ENCODE data around the gene ANKFN1. TPM values are rescaled to one million over a fixed set of nuclear protein-coding genes. Genes with fewer than 3 reads are reported as not detected.

Gene ANKFN1
- total RNA-seq, 4 donors from 2014 or later, result 0.67 to 0.94 TPM; not detected in 2

GRCh38 chr17:56203430-56203829, 50.2 kb downstream of the ANKFN1 start:
- DNase-seq, result no peak
- Histone ChIP-seq H3K36me3 (no peaks in the 10 kb centered on the region), H3K27ac (no peak overlapping the region), H3K9me3 (no peaks in the 10 kb centered on the region), H3K27me3 (no peaks in the 10 kb centered on the region), H3K4me3 (replicated peaks in 1 of 3) (no peak overlapping the region), H3K4me1 (no peaks in the 10 kb centered on the region)
- TF ChIP-seq POLR2A (IDR thresholded peaks at IDR 0.05), result no peak
- TF ChIP-seq, protein P1, sequence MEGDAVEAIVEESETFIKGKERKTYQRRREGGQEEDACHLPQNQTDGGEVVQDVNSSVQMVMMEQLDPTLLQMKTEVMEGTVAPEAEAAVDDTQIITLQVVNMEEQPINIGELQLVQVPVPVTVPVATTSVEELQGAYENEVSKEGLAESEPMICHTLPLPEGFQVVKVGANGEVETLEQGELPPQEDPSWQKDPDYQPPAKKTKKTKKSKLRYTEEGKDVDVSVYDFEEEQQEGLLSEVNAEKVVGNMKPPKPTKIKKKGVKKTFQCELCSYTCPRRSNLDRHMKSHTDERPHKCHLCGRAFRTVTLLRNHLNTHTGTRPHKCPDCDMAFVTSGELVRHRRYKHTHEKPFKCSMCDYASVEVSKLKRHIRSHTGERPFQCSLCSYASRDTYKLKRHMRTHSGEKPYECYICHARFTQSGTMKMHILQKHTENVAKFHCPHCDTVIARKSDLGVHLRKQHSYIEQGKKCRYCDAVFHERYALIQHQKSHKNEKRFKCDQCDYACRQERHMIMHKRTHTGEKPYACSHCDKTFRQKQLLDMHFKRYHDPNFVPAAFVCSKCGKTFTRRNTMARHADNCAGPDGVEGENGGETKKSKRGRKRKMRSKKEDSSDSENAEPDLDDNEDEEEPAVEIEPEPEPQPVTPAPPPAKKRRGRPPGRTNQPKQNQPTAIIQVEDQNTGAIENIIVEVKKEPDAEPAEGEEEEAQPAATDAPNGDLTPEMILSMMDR (IDR thresholded peaks at IDR 0.05), result no peak
- 59 to 85% methylated on average over 5 of the region's 5 CpGs for WGBS, 2 donors
- intact Hi-C loops (cut with DNase I), result no loop called here

- no peak for TF ChIP-seq POLR2A (IDR thresholded peaks at IDR 0.05)
- TF ChIP-seq, protein P1 (IDR thresholded peaks at IDR 0.05), result no peak
- Histone ChIP-seq H3K4me3 (replicated peaks in 1 of 3) (no peak overlapping the region), H3K27ac (no peak overlapping the region), H3K27me3 (no peaks in the 10 kb centered on the region), H3K36me3 (no peaks in the 10 kb centered on the region), H3K9me3 (no peaks in the 10 kb centered on the region), H3K4me1 (no peaks in the 10 kb centered on the region)
- DNase-seq, result no peak
- intact Hi-C loops (cut with DNase I), result no loop called here
- 76 to 82% methylated on average over 6 of the region's 6 CpGs for WGBS, 2 donors
These were observed 53.1 kb downstream of the ANKFN1 start for GRCh38 chr17:56206351-56206750.

GRCh38 chr17:56213031-56213430, 59.8 kb downstream of the ANKFN1 start:
- TF ChIP-seq, protein P1 (IDR thresholded peaks at IDR 0.05), result no peak
- TF ChIP-seq POLR2A (IDR thresholded peaks at IDR 0.05), result no peak
- DNase-seq, result no peak
- Histone ChIP-seq H3K9me3 (no peaks in the 10 kb centered on the region), H3K27ac (no peak overlapping the region), H3K36me3 (no peaks in the 10 kb centered on the region), H3K27me3 (no peaks in the 10 kb centered on the region), H3K4me3 (replicated peaks in 1 of 3) (no peak overlapping the region), H3K4me1 (no peaks in the 10 kb centered on the region)
- WGBS, 2 donors, result 72 to 76% methylated on average over 6 of the region's 6 CpGs
- intact Hi-C loops (cut with DNase I), result no loop called here

GRCh38 chr17:56217921-56218320, 64.6 kb downstream of the ANKFN1 start:
- Histone ChIP-seq H3K27me3 (no peaks in the 10 kb centered on the region), H3K9me3 (no peaks in the 10 kb centered on the region), H3K4me3 (replicated peaks in 1 of 3) (no peak overlapping the region), H3K27ac (no peak overlapping the region), H3K4me1 (no peaks in the 10 kb centered on the region), H3K36me3 (no peaks in the 10 kb centered on the region)
- DNase-seq, result no peak
- WGBS, 2 donors, result 66 to 85% methylated on average over 2 of the region's 2 CpGs
- intact Hi-C loops (cut with DNase I), result no loop called here
- TF ChIP-seq POLR2A (IDR thresholded peaks at IDR 0.05), result no peak
- TF ChIP-seq, protein P1 (IDR thresholded peaks at IDR 0.05), result no peak

- no peak overlapping the region for H3K27ac ChIP-seq
- TF ChIP-seq, protein P1 (IDR thresholded peaks at IDR 0.05), result no peak
- no peak for TF ChIP-seq POLR2A (IDR thresholded peaks at IDR 0.05)
- intact Hi-C loops (cut with DNase I), result no loop called here
- peaks cover 5 to 10% of the 10 kb centered on the region in 2 donors for H3K4me1 ChIP-seq
- H3K9me3 ChIP-seq, result no peaks in the 10 kb centered on the region
- no peak overlapping the region for H3K4me3 ChIP-seq (replicated peaks in 1 of 3)
- no peaks in the 10 kb centered on the region for H3K27me3 ChIP-seq
- H3K36me3 ChIP-seq, result no peaks in the 10 kb centered on the region
- 93 to 100% methylated on average over 1 of the region's 1 CpG for WGBS, 2 donors
- no peak for DNase-seq
These were observed 69.0 kb downstream of the ANKFN1 start for GRCh38 chr17:56222255-56222654.
